ENCODE results near the gene PCSK9.

DNA sequence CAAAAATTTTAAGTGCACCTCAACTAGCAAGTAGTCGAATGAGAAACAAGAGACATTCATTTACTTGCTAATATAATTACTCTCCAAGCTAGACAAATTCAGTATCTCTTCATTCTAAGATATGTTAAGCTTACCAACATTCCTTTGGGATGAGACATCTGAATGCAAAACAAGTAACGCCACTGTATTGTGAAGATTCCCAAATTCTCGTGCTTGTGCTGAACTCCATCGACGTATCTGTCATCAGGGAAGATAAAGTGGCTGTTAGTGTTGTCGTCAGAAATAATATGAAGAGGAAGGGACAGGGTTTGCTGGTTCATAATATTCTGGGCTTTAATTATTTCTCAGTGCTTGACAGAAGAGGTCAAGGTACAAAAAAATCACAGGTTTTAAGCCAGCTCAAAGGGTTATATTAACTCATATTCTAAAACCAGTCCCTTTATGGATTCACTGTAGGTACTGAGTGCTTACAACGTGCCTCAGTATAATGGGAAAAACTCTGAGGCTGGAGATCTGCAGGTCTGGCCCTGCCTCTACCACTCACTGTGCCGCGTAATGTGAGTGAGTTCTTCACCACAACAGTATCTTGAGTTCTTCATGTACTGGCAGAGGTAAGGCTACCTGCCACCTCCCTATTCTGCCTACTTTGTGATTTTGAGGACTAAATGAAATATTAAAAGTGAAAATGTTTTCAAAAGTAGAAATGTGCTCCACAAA lies 42.0 kb downstream of the PCSK9 start:
- TF ChIP-seq CTCF (IDR thresholded peaks at IDR 0.05; ENCODE audit: insufficient read depth, low read depth, low read length) (no peak), EZH2 (IDR thresholded peaks at IDR 0.05; ENCODE audit: insufficient read depth, low read length) (no peak)
